Measurements from ENCODE around the gene TBC1D17. TPM values are rescaled to one million over a fixed set of nuclear protein-coding genes. Genes with fewer than 3 reads are reported as not detected.

TBC1D17 gene
- total RNA-seq, 3 donors from 2014 or later = 21.0 to 31.8 (median 30.4) TPM

DNA sequence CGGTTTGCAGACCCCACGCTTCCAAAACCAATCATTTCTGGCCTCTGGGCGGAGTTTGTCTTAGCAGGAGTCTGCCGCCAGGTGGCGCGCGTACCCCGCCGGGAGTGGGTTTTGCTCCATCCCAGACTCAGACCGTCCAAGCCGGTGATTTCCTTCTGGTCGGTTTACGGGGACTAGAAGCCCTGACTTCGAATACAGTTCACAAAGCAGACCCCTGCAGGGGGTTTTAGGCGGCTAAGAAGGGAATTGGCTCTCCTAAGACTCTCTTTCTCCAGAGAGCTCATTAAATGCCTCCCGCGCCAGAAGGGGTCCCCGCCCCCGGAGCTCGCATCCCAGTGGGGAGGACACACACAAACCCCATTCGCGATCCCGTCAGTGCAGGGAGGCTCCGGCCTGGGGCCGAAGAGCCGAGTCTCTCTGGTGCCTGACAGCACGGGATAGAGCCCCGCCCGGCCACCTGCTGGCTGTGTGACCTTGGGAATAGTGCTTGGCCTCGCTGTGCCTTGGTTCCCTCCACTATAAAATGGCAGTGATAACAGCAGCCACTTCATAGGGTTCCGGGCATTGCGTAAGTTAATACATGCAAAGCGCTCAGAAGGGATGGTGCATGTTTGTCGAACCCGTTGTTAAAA is 60.4 kb downstream of the TBC1D17 start:
- H3K4me1 ChIP-seq = no peaks in the 10 kb centered on the region
- H3K27ac ChIP-seq = no peak overlapping the region
- DNase-seq (ENCODE audit: low spot score in 2 of 2) = peak; percentile 46 to 72
- H3K27me3 ChIP-seq = no peaks in the 10 kb centered on the region
- intact Hi-C loops (cut with DNase I; ENCODE audit: low total_unique reads) = loop anchor here (2.0 kb wide), 1 partner anchor 25 kb away; no protein-coding TSS in a partner anchor
- no peaks in the 10 kb centered on the region for H3K36me3 ChIP-seq
- no peaks in the 10 kb centered on the region for H3K9me3 ChIP-seq
- peak overlapping the region in 1 of 3 donors; percentile 49 for H3K4me3 ChIP-seq
- TF ChIP-seq POLR2A (IDR thresholded peaks at IDR 0.05) (no peak), POLR2AphosphoS5 (IDR thresholded peaks at IDR 0.05) (peak in 1 of 3 donors; percentile 26)
- TF ChIP-seq, protein P1, sequence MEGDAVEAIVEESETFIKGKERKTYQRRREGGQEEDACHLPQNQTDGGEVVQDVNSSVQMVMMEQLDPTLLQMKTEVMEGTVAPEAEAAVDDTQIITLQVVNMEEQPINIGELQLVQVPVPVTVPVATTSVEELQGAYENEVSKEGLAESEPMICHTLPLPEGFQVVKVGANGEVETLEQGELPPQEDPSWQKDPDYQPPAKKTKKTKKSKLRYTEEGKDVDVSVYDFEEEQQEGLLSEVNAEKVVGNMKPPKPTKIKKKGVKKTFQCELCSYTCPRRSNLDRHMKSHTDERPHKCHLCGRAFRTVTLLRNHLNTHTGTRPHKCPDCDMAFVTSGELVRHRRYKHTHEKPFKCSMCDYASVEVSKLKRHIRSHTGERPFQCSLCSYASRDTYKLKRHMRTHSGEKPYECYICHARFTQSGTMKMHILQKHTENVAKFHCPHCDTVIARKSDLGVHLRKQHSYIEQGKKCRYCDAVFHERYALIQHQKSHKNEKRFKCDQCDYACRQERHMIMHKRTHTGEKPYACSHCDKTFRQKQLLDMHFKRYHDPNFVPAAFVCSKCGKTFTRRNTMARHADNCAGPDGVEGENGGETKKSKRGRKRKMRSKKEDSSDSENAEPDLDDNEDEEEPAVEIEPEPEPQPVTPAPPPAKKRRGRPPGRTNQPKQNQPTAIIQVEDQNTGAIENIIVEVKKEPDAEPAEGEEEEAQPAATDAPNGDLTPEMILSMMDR (IDR thresholded peaks at IDR 0.05) = peak; percentile 89 to 97 (median 90)

Other genes with a start within 250 kb of the TBC1D17 start
- gene RRAS, start 237.6 kb upstream of the TBC1D17 start, total RNA-seq = 100 to 1,000 TPM in 1 of 3 donors, 10 to 100 TPM in 2; 34.8 to 114 (median 41.0) TPM
- gene SCAF1, start 235.5 kb upstream of the TBC1D17 start, total RNA-seq = 10 to 100 TPM in 2 of 3 donors, 1 to 10 TPM in 1; 9.8 to 15.4 (median 10.6) TPM
- gene IRF3, start 211.8 kb upstream of the TBC1D17 start, total RNA-seq = 100 to 1,000 TPM in 1 of 3 donors, 10 to 100 TPM in 2; 39.7 to 100 (median 52.4) TPM
- gene BCL2L12, start 211.8 kb upstream of the TBC1D17 start, total RNA-seq = 10 to 100 TPM in 1 of 3 donors, 1 to 10 TPM in 2; 5.1 to 11.7 (median 8.5) TPM
- gene PRMT1, start 200.4 kb upstream of the TBC1D17 start, total RNA-seq = 100 to 1,000 TPM; 137 to 227 (median 154) TPM
- gene ADM5, start 188.1 kb upstream of the TBC1D17 start, total RNA-seq = 1 to 10 TPM; 1.3 to 2.9 (median 1.4) TPM
- 10 to 100 TPM in 1 of 3 donors, 1 to 10 TPM in 1, under 1 TPM in 1; 0.80 to 14.4 (median 2.8) TPM for gene CPT1C, start 186.6 kb upstream of the TBC1D17 start, total RNA-seq
- gene TSKS, start 114.4 kb upstream of the TBC1D17 start, total RNA-seq = under 1 TPM in 2 of 3 donors, not detected in 1; 0.33 to 0.96 TPM
- 10 to 100 TPM; 42.1 to 71.0 (median 59.3) TPM for gene AP2A1, start 110.7 kb upstream of the TBC1D17 start, total RNA-seq
- gene FUZ, start 64.4 kb upstream of the TBC1D17 start, total RNA-seq = 10 to 100 TPM; 13.0 to 27.4 (median 18.7) TPM
- 10 to 100 TPM; 16.3 to 27.5 (median 20.6) TPM for gene MED25, start 59.4 kb upstream of the TBC1D17 start, total RNA-seq
- gene PTOV1, start 26.5 kb upstream of the TBC1D17 start, total RNA-seq = 10 to 100 TPM; 45.1 to 95.0 (median 90.3) TPM
- gene PNKP, start 10.1 kb upstream of the TBC1D17 start, total RNA-seq = 10 to 100 TPM; 31.0 to 69.2 (median 57.7) TPM
- gene AKT1S1, start 347 bp upstream of the TBC1D17 start, total RNA-seq = 10 to 100 TPM; 11.9 to 13.8 (median 12.5) TPM
- gene IL4I1, start 19.2 kb downstream of the TBC1D17 start, total RNA-seq = 1 to 10 TPM in 1 of 3 donors, under 1 TPM in 2; 0.48 to 2.2 (median 0.66) TPM
- gene ATF5, start 51.5 kb downstream of the TBC1D17 start, total RNA-seq = 10 to 100 TPM in 1 of 3 donors, 1 to 10 TPM in 2; 5.9 to 20.0 (median 8.2) TPM
- gene NUP62, start 51.8 kb downstream of the TBC1D17 start, total RNA-seq = 10 to 100 TPM; 30.9 to 41.0 (median 36.4) TPM
- gene SIGLEC11, start 83.5 kb downstream of the TBC1D17 start, total RNA-seq = 1 to 10 TPM in 1 of 3 donors, under 1 TPM in 2; 0.59 to 2.2 (median 0.66) TPM
- gene VRK3, start 147.7 kb downstream of the TBC1D17 start, total RNA-seq = 10 to 100 TPM; 24.2 to 42.0 (median 40.3) TPM
- 10 to 100 TPM in 2 of 3 donors, 1 to 10 TPM in 1; 7.8 to 15.5 (median 12.1) TPM for gene ZNF473, start 148.3 kb downstream of the TBC1D17 start, total RNA-seq

Measured in breast epithelium (tissue), 4 donors.